OCI-LY1 (cell line): ENCODE results near the gene GALNT1.

Experiments
- H2AFZ ChIP-seq: fragments of 200-600 bp; sonication (generic), shearing (Covaris generic); 2 replicates; pipeline ENCODE4 v1.6.0; 2014; ENCODE audit warnings: antibody characterized with exemption, mild to moderate bottlenecking, low read length
- H3F3A ChIP-seq: fragments of 200-600 bp; sonication (generic), shearing (Covaris generic); 2 replicates; pipeline ENCODE4 v1.6.0; 2014; ENCODE audit warnings: mild to moderate bottlenecking, antibody characterized with exemption, low read length, moderate library complexity; ENCODE audit not compliant: insufficient read depth
- H3K27ac ChIP-seq: fragments of 200-600 bp; sonication (generic); 2 replicates; pipeline ENCODE4 v1.5.1; 2014; ENCODE audit warnings: low read length, mixed run types, mild to moderate bottlenecking, low read depth; ENCODE audit not compliant: poor library complexity, severe bottlenecking
- H3K27me3 ChIP-seq: fragments of 200-600 bp; sonication (generic); 2 replicates; pipeline ENCODE4 v1.6.0; 2014; ENCODE audit warnings: antibody characterized with exemption, mild to moderate bottlenecking, low read length, moderate library complexity; ENCODE audit not compliant: insufficient read depth
- H3K36me3 ChIP-seq: fragments of 200-600 bp; sonication (generic); 2 replicates; pipeline ENCODE4 v1.6.1; 2014; ENCODE audit warnings: mild to moderate bottlenecking, antibody characterized with exemption, low read length, moderate library complexity, mixed read lengths; ENCODE audit not compliant: insufficient read depth
- H3K4me1 ChIP-seq: fragments of 200-600 bp; sonication (generic); 2 replicates; pipeline ENCODE4 v1.5.1; 2014; ENCODE audit warnings: mild to moderate bottlenecking, low read length, moderate library complexity; ENCODE audit not compliant: insufficient read depth, severe bottlenecking
- H3K4me2 ChIP-seq: fragments of 200-600 bp; sonication (generic), shearing (Covaris generic); 2 replicates; pipeline ENCODE4 v1.6.1; 2014; ENCODE audit warnings: low read length
- H3K4me3 ChIP-seq: fragments of 200-600 bp; sonication (generic); 2 replicates; pipeline ENCODE4 v1.5.1; 2014; ENCODE audit warnings: low read length, low read depth, mild to moderate bottlenecking, mixed read lengths; ENCODE audit not compliant: poor library complexity, severe bottlenecking
- H3K79me2 ChIP-seq: fragments of 200-600 bp; shearing (Covaris generic); 2 replicates; pipeline ENCODE4 v1.6.1; 2016; ENCODE audit warnings: mixed run types, low read length, mixed read lengths; ENCODE audit not compliant: insufficient read depth
- H3K9ac ChIP-seq: fragments of 200-600 bp; sonication (generic), shearing (Covaris generic); 2 replicates; pipeline ENCODE4 v1.6.1; 2014; ENCODE audit warnings: mild to moderate bottlenecking, low read length, mixed read lengths
- H3K9me2 ChIP-seq: fragments of 200-600 bp; sonication (generic), shearing (Covaris generic); 2 replicates; pipeline ENCODE4 v1.6.1; 2014; ENCODE audit warnings: low read depth, mild to moderate bottlenecking, low read length, mixed read lengths
- H3K9me3 ChIP-seq: fragments of 200-600 bp; shearing (Covaris generic); 2 replicates; pipeline ENCODE4 v1.6.1; 2014; ENCODE audit warnings: low read length, mixed read lengths
- H4K20me1 ChIP-seq: fragments of 200-600 bp; sonication (generic), shearing (Covaris generic); 2 replicates; pipeline ENCODE4 v1.6.0; 2016; ENCODE audit warnings: mild to moderate bottlenecking, low read length; ENCODE audit not compliant: insufficient read depth
- EZH2 ChIP-seq: fragments of 200-600 bp; sonication (generic), shearing (Covaris generic); IDR thresholded peaks from 2 replicates; pipeline ENCODE4 v1.8.0; 2017; ENCODE audit warnings: borderline replicate concordance, mixed run types, mild to moderate bottlenecking, antibody characterized with exemption, low read length, moderate library complexity, mixed read lengths
- TF ChIP-seq, protein P1 (sequence below): fragments of 200-600 bp; sonication (generic), shearing (Covaris generic); IDR thresholded peaks from 2 replicates; pipeline ENCODE4 v1.5.1; 2017; ENCODE audit warnings: mild to moderate bottlenecking, antibody characterized with exemption, low read length, moderate library complexity, mixed read lengths

Gene GALNT1

DNA sequence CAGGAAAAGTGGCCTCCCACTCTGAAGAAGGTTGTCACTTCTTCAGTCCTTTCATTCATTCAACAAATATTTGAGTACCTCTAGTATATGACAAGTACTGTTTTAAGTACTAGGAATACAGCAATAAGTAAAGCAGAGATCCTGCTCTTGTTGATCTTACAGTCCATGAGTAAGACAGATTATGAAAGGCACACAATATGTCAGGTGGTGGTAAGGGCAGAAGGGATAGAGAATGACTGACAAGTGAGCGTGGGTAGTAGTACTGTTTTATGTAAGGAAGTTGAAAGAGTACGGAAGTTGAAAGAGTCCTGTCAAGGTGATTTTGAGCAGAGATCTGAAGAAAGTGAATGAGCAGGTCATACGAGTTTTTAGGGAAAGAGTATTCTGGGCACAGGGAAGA lies 111.3 kb downstream of the GALNT1 start:
- Histone ChIP-seq H3F3A (no peaks in the 10 kb centered on the region), H3K9me3 (no peaks in the 10 kb centered on the region), H3K4me2 (no peak overlapping the region), H3K79me2 (no peaks in the 10 kb centered on the region), H3K9ac (no peak overlapping the region), H3K4me3 (no peak overlapping the region), H3K9me2 (no peaks in the 10 kb centered on the region), H3K27ac (no peak overlapping the region), H3K4me1 (no peaks in the 10 kb centered on the region), H3K36me3 (peaks cover 27% of the 10 kb centered on the region; the same call in 1 of the 2 replicates), H2AFZ (no peak overlapping the region), H4K20me1 (no peaks in the 10 kb centered on the region), H3K27me3 (no peaks in the 10 kb centered on the region)
- no peak for TF ChIP-seq EZH2
- TF ChIP-seq, protein P1, sequence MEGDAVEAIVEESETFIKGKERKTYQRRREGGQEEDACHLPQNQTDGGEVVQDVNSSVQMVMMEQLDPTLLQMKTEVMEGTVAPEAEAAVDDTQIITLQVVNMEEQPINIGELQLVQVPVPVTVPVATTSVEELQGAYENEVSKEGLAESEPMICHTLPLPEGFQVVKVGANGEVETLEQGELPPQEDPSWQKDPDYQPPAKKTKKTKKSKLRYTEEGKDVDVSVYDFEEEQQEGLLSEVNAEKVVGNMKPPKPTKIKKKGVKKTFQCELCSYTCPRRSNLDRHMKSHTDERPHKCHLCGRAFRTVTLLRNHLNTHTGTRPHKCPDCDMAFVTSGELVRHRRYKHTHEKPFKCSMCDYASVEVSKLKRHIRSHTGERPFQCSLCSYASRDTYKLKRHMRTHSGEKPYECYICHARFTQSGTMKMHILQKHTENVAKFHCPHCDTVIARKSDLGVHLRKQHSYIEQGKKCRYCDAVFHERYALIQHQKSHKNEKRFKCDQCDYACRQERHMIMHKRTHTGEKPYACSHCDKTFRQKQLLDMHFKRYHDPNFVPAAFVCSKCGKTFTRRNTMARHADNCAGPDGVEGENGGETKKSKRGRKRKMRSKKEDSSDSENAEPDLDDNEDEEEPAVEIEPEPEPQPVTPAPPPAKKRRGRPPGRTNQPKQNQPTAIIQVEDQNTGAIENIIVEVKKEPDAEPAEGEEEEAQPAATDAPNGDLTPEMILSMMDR: no peak

DNA sequence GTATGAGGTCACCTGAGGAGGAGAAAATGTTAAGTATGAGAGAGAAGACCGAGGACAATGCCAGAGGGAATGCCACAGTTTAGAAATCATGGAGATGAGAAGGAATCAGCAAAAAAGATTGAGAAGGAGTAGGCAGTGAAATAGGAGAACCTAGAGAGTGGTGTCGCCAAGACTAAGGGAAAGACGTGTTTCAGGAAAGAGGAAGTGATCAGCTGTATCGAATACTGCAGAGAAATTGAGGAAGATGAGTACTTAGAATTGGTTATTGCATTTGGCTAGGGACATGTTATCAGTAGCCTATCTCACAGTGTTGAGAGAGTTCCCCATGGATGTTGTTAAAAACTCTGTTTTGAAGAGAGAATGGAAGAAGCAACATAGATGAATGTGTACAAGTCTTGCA lies 112.3 kb downstream of the GALNT1 start:
- Histone ChIP-seq H4K20me1 (no peaks in the 10 kb centered on the region), H3K9me3 (no peaks in the 10 kb centered on the region), H3K4me3 (no peak overlapping the region), H3K79me2 (no peaks in the 10 kb centered on the region), H3K27me3 (no peaks in the 10 kb centered on the region), H3K4me2 (no peak overlapping the region), H3K4me1 (no peaks in the 10 kb centered on the region), H3K36me3 (peaks cover 21% of the 10 kb centered on the region; the same call in 1 of the 2 replicates), H2AFZ (no peak overlapping the region), H3K27ac (no peak overlapping the region), H3F3A (no peaks in the 10 kb centered on the region), H3K9ac (no peak overlapping the region), H3K9me2 (no peaks in the 10 kb centered on the region)
- no peak for TF ChIP-seq EZH2
- TF ChIP-seq, protein P1: no peak

DNA sequence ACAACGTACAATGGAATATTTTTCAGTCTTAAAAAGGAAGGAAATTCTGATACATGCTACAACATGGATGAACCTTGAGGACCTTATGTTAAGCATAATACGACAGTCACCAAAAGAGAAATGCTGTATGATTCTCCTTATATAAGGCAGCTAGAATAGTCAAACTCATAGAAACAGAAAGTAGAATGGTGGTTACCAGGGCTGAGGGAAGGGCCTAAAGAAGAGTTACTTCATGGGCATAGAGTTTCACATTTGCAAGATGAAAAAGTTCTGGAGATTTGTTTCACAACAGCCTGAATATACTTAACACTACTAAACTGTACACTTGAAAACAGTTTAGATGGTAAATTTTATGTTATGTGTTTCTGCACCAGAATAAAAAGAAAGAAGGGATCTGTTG lies 113.3 kb downstream of the GALNT1 start:
- Histone ChIP-seq H3K9me3 (no peaks in the 10 kb centered on the region), H3K9ac (no peak overlapping the region), H3K4me1 (no peaks in the 10 kb centered on the region), H3K27me3 (no peaks in the 10 kb centered on the region), H4K20me1 (no peaks in the 10 kb centered on the region), H3K79me2 (no peaks in the 10 kb centered on the region), H3K9me2 (no peaks in the 10 kb centered on the region), H2AFZ (no peak overlapping the region), H3K27ac (no peak overlapping the region), H3K4me2 (no peak overlapping the region), H3K4me3 (no peak overlapping the region), H3F3A (no peaks in the 10 kb centered on the region), H3K36me3 (peaks cover 21% of the 10 kb centered on the region; the same call in 1 of the 2 replicates)
- TF ChIP-seq, protein P1: no peak
- TF ChIP-seq EZH2: no peak
